SU-DHL-6 (cell line): ENCODE results near the gene AIG1.

Source experiments
- H2AFZ ChIP-seq: fragments of 200-600 bp; sonication (generic); 2 replicates; pipeline ENCODE4 v1.6.1; 2014; ENCODE audit warnings: low read depth, mild to moderate bottlenecking, moderate library complexity, mixed read lengths, antibody characterized with exemption, low read length; ENCODE audit not compliant: severe bottlenecking
- H3F3A ChIP-seq: fragments of 200-600 bp; shearing (Covaris generic); 2 replicates; pipeline ENCODE4 v1.6.0; 2016; ENCODE audit warnings: antibody characterized with exemption, mild to moderate bottlenecking; ENCODE audit not compliant: insufficient read depth
- H3K27ac ChIP-seq: fragments of 200-600 bp; sonication (generic); 2 replicates; pipeline ENCODE4 v1.5.1; 2016; ENCODE audit warnings: low read depth, mild to moderate bottlenecking, low read length, moderate library complexity, mixed read lengths
- H3K27me3 ChIP-seq: fragments of 200-600 bp; sonication (generic), shearing (Covaris generic); 2 replicates; pipeline ENCODE4 v1.6.0; 2014; ENCODE audit warnings: mild to moderate bottlenecking, low read length
- H3K36me3 ChIP-seq: fragments of 200-600 bp; sonication (generic); 2 replicates; pipeline ENCODE4 v1.6.1; 2014; ENCODE audit warnings: mild to moderate bottlenecking, low read length, mixed read lengths
- H3K4me2 ChIP-seq: fragments of 300-600, 200-600 bp; shearing (Covaris generic), sonication (generic); 2 replicates; pipeline ENCODE4 v1.6.0; 2014; ENCODE audit warnings: low read length, low read depth, mild to moderate bottlenecking; ENCODE audit not compliant: poor library complexity, severe bottlenecking
- H3K4me3 ChIP-seq: fragments of 200-600 bp; sonication (generic); 2 replicates; pipeline ENCODE4 v1.5.1; 2014; ENCODE audit warnings: antibody characterized with exemption, low read length, mild to moderate bottlenecking, mixed read lengths; ENCODE audit not compliant: insufficient read depth, poor library complexity, severe bottlenecking
- H3K79me2 ChIP-seq: fragments of 200-600 bp; sonication (generic); 2 replicates; pipeline ENCODE4 v1.6.1; 2014; ENCODE audit warnings: mild to moderate bottlenecking, low read length, moderate library complexity; ENCODE audit not compliant: insufficient read depth
- H3K9ac ChIP-seq: fragments of 200-600 bp; sonication (generic); 2 replicates; pipeline ENCODE4 v1.7.0; 2014; ENCODE audit warnings: mild to moderate bottlenecking, low read length
- H3K9me2 ChIP-seq: fragments of 200-600 bp; sonication (generic); replicated peaks from 2 replicates; pipeline ENCODE4 v1.6.1; 2014; ENCODE audit warnings: low read length; ENCODE audit not compliant: insufficient read depth
- H3K9me3 ChIP-seq: fragments of 200-600 bp; sonication (generic); 2 replicates; pipeline ENCODE4 v1.6.1; 2014; ENCODE audit warnings: low read length, mixed read lengths; ENCODE audit not compliant: insufficient read depth
- H4K20me1 ChIP-seq: fragments of 200-600 bp; sonication (generic); 2 replicates; pipeline ENCODE4 v1.6.1; 2014; ENCODE audit warnings: low read depth, mild to moderate bottlenecking, antibody characterized with exemption, low read length, moderate library complexity, mixed read lengths
- EZH2phosphoT487 ChIP-seq: fragments of 200-600 bp; sonication (generic), shearing (Covaris generic); conservative IDR thresholded peaks from 2 replicates; pipeline ENCODE4 v1.6.1; 2018; ENCODE audit warnings: mild to moderate bottlenecking, antibody characterized with exemption, low read length, moderate library complexity, mixed read lengths
- TF ChIP-seq, protein P1 (sequence below): fragments of 200-600 bp; sonication (generic); IDR thresholded peaks from one replicate; pipeline ENCODE4 v1.5.1; 2017; ENCODE audit warnings: antibody characterized with exemption, mild to moderate bottlenecking, low read length, moderate library complexity; ENCODE audit not compliant: insufficient read depth, poor library complexity, severe bottlenecking

Gene AIG1

DNA sequence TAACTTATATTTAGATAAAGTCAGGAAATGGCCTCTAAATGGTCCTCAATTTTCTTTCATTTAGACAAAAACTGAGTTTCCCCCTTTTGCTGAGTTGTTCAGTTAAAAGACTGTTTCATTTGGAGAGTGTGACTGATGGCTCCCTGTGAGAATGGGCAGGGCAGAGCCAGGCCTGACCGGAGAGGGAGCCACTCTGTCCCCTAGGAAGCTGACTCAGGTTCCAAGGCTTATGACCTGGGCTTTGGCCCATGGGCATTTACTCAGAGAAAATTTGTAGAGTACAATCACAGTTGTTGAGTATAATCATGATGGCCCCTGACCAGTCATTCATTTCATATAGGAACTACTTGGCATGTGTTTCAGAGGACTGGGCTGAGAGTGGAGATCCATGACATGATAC, 37.0 kb upstream of the AIG1 start:
- H3K9me2 ChIP-seq, result no peaks in the 10 kb centered on the region
- H3K36me3 ChIP-seq, result no peaks in the 10 kb centered on the region
- H3K79me2 ChIP-seq, result no peaks in the 10 kb centered on the region
- TF ChIP-seq, protein P1, sequence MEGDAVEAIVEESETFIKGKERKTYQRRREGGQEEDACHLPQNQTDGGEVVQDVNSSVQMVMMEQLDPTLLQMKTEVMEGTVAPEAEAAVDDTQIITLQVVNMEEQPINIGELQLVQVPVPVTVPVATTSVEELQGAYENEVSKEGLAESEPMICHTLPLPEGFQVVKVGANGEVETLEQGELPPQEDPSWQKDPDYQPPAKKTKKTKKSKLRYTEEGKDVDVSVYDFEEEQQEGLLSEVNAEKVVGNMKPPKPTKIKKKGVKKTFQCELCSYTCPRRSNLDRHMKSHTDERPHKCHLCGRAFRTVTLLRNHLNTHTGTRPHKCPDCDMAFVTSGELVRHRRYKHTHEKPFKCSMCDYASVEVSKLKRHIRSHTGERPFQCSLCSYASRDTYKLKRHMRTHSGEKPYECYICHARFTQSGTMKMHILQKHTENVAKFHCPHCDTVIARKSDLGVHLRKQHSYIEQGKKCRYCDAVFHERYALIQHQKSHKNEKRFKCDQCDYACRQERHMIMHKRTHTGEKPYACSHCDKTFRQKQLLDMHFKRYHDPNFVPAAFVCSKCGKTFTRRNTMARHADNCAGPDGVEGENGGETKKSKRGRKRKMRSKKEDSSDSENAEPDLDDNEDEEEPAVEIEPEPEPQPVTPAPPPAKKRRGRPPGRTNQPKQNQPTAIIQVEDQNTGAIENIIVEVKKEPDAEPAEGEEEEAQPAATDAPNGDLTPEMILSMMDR, result no peak
- TF ChIP-seq EZH2phosphoT487, result no peak
- H3K9ac ChIP-seq, result no peak overlapping the region
- no peaks in the 10 kb centered on the region for H4K20me1 ChIP-seq
- no peaks in the 10 kb centered on the region for H3K9me3 ChIP-seq
- no peak overlapping the region for H3K4me2 ChIP-seq
- H3K4me3 ChIP-seq, result no peak overlapping the region
- H3K27me3 ChIP-seq, result no peaks in the 10 kb centered on the region
- no peak overlapping the region for H2AFZ ChIP-seq
- no peaks in the 10 kb centered on the region for H3F3A ChIP-seq
- H3K27ac ChIP-seq, result no peak overlapping the region

DNA sequence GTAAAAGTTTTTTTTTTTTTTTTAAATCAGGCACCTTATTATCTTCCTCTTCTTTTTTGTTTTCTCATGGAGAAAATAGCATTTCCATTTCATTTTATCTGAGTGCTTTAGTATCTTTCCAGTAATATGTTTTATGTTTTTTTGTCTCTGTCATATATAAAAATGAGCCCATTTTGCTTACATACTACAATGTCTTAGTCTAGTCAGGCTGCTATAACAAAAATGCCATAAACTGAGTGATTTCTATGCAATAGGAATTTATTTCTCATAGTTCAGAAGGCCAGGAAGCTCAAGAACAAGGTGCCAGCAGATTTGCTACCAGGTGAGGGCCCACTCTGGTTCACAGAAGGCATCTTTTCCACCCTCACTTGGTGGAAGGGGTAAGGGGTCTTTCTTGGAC, 35.7 kb upstream of the AIG1 start:
- no peaks in the 10 kb centered on the region for H3K79me2 ChIP-seq
- H3K36me3 ChIP-seq, result no peaks in the 10 kb centered on the region
- H3K4me2 ChIP-seq, result no peak overlapping the region
- H3K27ac ChIP-seq, result no peak overlapping the region
- H3K9me2 ChIP-seq, result no peaks in the 10 kb centered on the region
- TF ChIP-seq, protein P1, result no peak
- no peak for TF ChIP-seq EZH2phosphoT487
- no peak overlapping the region for H3K4me3 ChIP-seq
- H3K9ac ChIP-seq, result no peak overlapping the region
- H3K27me3 ChIP-seq, result no peaks in the 10 kb centered on the region
- no peak overlapping the region for H2AFZ ChIP-seq
- H3K9me3 ChIP-seq, result no peaks in the 10 kb centered on the region
- no peaks in the 10 kb centered on the region for H3F3A ChIP-seq
- H4K20me1 ChIP-seq, result no peaks in the 10 kb centered on the region

DNA sequence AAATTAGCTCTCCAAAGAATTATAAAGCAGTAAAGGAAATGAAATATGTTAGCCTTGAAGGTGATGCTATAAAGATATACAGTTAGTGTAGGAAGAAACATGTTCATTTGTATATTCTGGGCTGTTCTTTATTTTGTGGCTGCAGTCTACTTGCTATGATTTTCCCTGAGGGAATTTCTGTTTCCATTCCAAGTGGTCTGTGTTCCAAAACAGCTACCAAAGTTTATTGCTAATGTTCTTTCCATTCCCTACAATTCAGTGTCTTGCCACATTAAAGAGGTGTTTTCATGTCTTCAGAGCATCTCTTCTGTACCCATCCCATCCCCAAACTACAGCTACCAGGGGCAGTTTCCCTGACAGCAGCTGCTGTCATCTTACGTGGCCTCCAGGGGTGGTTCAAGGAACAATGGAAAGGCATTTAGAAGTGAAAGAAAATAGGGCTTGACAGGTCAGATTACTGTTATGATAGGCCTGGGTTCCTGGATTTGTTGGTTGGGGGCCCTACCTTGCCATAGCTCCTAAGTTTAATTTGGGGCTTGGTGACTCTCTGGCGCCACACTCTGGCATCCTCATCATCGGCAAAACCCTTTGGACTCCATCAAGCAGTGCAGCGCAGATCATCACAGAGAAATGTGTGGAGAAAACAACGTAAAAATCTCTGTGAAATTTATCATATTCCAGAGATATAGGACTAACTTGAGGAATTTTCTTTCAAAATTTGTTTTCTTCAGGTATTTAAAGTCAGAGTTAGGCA, 33.8 kb upstream of the AIG1 start:
- no peak overlapping the region for H3K9ac ChIP-seq
- H3K27me3 ChIP-seq, result no peaks in the 10 kb centered on the region
- H2AFZ ChIP-seq, result no peak overlapping the region
- H3K9me2 ChIP-seq, result no peaks in the 10 kb centered on the region
- no peak overlapping the region for H3K4me2 ChIP-seq
- no peaks in the 10 kb centered on the region for H3K9me3 ChIP-seq
- H3K27ac ChIP-seq, result no peak overlapping the region
- no peaks in the 10 kb centered on the region for H4K20me1 ChIP-seq
- no peaks in the 10 kb centered on the region for H3K79me2 ChIP-seq
- H3K36me3 ChIP-seq, result no peaks in the 10 kb centered on the region
- no peaks in the 10 kb centered on the region for H3F3A ChIP-seq
- TF ChIP-seq, protein P1, result peak; percentile 76
- TF ChIP-seq EZH2phosphoT487, result no peak
- no peak overlapping the region for H3K4me3 ChIP-seq
